ENCODE data around the gene C6orf89.

DNA sequence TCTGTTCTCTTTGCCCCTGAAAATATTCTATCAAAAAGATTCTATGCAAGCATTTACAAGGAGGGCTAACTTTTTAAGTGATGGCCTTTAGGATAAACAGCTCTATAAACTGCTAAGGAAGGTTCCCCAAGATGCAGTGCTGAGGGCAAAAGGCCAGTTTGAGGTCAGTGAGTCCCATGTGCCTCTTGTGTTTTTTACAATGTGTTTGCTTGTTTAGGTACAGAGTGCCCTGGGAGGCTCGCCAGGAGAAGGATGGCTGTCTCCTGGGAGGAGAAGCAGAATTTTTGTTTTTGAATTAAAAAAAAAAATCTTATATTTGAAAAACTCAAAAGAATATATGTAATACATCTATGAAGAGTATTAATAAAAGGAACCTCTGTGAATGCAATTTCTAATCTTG lies 87.4 kb downstream of the C6orf89 start:
- no peak for TF ChIP-seq CTCF (IDR thresholded peaks at IDR 0.05; ENCODE audit: low read length)
- no peak for TF ChIP-seq EZH2 (IDR thresholded peaks at IDR 0.05; ENCODE audit: borderline replicate concordance, low read length)

Data from OCI-LY1 (cell line).